GM18951 (cell line): Measurements from ENCODE around the gene GINS2.

ENCODE experiments used
- POLR2A ChIP-seq: IDR thresholded peaks from 4 replicates; pipeline ENCODE4 v1.6.1; 2011; ENCODE audit warnings: mild to moderate bottlenecking; ENCODE audit not compliant: insufficient read length, insufficient read depth; ENCODE audit errors: extremely low read depth
- in situ Hi-C: fragments of 300-500 bp; cut with MboI; formaldehyde crosslinking; loops from one replicate; pipeline ENCODE4 v1.12.0; 2022; ENCODE audit warnings: low sequenced_read_pairs, mixed read lengths, inconsistent platforms; ENCODE audit not compliant: unreplicated experiment

The GINS2 gene

DNA sequence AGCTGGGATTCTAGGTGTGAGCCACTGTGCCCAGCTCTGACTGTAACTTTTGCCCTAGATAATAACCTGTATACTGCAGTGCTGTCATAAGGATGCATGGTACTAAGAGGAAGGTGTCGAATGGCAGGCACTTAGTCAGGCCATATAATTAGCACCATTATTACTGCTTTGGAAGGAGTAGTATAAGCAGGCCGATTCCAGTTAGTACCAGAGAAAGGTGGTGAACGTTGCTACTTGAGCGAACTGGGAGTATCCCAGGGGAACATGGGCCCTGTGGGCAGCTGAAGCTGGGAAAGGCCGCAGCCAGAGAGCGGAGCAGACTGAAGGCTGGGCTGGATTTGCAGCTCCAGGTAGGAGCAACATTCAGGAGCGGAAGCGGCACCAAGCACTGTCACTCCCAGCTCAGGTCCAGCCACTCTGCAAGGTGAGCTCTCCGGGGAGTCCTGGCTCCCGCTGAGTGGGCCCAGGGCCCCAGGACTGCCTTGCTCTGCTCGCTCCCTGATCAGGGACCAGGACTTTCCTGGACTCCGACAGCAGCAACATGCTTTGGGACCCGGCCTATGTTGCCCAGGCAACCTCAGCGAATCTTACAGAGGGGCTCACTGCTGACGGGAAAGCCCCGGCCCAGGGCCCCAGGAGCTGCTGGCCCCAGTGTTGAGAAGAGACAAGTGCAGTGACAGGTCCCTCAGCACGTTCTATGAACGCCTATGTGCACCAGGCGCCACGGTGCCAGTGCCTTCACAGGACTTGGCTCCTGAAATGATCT lies 33.6 kb upstream of the GINS2 start:
- in situ Hi-C loops, result no loop called here
- TF ChIP-seq POLR2A, result no peak

DNA sequence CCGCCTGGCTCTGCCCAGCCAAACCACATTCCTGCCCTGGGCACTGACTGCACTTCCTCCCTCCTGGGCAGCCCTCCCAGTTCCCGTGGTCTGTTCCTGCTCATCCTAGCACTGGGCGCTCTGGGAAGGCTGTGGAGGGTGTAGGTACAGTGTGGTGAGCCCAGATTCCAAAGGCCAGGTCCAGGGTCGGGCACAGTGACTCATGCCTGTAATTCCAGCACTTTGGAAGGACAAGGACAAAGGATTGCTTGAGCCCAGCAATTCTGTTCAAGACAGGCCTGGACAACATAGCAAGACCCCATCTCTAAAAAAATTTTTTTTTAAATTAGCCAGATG lies 31.5 kb upstream of the GINS2 start:
- in situ Hi-C loops, result no loop called here
- TF ChIP-seq POLR2A, result no peak

DNA sequence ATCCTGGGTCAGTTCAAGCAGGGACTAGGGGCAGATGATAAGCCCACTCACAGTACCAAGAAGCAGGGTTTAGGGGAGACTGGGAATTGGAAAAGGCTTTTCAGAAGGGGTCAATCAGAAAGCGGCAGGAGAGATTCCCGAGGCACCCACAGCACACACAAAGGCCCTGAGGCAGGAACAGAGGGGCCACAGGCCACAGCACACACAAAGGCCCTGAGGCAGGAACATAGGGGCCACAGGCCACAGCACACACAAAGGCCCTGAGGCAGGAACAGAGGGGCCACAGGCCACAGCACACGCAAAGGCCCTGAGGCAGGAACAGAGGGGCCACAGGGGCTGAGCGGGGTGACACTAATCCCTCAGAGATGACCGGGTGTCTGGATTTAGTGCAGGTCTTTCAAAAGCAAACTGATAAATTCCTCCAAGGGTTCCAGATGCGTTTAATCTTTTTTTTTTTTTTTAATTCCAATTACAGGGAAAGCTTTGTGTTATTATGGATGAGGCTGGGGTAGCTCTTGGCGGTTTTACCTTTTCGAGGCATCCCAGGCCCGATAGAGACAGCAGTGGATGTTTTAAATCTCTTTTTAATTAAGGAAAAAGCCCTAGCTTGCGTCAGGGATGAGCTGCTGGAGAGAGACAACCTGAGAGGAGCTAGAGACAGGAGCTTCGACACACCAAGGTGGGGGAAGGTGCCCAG lies 31.0 kb upstream of the GINS2 start:
- in situ Hi-C loops, result no loop called here
- no peak for TF ChIP-seq POLR2A

DNA sequence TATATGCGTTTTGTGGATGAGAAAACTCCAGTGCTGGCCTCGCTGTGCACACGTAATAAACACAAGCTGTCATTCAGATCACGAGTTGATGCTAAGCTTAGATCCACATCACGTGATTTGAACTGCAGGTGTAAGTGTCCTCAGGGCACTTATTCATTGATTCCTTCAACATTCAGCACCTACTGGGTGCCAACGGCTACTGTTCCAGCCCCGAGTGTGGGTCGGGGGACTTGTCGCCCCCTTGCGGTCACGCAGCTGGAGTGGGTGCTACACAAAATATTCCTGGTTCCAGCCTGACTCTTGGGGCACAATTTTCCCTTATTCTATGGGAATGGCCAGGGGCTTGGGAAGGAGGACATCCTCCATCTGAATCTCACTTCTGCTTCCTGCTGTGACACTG lies 29.9 kb upstream of the GINS2 start:
- in situ Hi-C loops, result no loop called here
- TF ChIP-seq POLR2A, result no peak

DNA sequence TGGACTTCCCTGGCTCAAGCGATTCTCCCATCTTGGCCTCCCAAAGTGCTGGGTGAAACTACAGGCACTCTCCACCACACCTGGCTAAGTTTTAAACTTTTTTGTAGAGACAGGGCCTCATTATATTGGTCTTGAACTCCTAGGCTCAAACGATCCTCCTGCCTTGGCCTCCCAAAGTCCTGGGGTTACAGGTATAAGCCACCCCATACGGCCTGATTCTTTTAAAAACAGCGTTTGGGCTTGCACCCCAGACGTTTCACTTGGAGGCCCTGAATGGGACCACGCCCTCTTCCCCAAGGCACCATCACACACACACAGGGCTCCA lies 29.4 kb upstream of the GINS2 start:
- in situ Hi-C loops, result no loop called here
- no peak for TF ChIP-seq POLR2A

DNA sequence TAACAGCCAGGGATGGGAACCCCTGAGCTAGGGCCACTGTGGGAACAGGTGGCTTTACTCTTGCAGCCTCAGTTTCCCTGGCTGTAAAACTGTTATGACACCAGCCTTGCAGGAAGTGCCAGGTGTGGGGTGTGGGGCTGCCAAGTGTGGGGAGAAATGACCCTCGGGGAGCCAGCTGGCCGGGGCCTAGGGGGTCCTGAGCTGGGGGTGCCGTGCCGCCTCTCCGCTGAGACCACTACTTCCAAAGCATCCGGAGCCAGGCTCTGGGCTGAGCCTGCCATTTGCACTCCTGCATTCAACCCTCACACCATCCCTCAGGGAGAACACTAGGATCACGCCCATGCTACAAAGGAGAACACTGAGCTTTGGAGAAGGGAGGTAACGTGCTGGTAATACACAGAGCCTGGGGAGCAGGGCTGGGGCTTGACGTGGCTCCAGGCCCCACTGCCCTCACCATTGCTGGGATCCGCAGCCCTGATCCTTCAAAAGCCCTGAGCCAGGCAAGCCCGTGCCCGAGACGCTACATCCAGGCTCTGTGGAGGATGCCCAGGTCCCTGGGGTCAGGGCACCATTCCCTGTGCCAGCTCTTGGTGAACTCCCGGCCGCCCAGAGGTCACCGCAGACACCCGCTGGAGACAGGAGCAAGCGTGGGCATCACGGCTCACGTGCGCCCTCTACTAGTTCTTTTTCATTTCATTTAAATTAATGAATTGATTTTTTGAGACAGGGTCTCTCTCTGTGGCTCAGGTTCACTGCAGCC lies 28.8 kb upstream of the GINS2 start:
- no peak for TF ChIP-seq POLR2A
- in situ Hi-C loops, result no loop called here

DNA sequence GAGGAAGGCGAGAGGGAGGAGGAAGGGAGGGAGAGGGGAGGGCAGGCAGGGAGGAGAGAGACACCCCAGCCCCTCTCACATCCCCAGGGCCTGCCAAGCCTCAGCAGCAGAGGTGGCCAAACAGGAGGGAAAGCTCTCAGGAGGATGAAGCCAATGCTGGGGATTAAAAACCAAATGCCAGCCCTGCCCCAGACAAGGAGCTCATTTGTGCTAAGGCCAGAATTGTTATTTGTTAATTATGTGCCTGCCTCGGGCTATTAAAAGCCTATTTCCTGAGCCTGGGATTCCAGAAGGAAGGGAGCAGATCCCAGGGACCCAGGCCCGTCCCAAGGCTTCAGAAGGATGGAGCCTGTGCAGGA lies 27.9 kb upstream of the GINS2 start:
- in situ Hi-C loops, result no loop called here

DNA sequence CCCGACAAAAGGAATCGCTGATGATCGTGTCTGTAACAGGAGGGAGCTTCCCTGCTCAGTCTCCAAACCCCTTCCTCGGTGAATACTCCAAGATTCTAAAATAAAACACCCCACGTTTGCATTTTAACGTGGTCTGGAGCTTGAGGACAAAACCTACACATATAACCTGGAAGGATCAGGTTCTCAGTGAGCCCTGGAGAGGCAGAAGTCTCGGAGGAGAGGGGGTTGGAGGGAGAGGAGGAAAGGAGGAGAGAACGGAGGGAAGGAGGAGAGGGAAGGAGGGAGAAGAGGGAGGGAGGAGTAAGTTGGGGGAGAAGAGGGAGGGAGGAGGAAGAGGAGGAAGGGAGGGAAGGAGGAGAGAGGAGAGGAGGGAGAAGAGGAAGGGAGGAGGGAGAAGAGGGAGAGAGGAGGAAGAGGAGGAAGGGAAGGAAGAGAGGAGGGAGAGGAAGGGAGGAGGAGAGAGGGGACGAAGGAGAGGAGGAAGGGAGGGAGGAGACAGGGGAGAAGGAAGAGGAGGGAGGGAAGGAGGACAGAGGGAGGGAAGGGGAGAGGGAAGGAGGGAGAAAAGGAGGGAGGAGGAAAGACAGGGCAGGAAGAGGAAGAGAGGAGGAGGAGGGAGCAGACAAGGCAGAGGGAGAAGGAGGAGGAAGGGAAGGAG lies 27.4 kb upstream of the GINS2 start:
- in situ Hi-C loops, result no loop called here
- no peak for TF ChIP-seq POLR2A

More for the DNA sequence above, 27.9 kb upstream of the GINS2 start:
- TF ChIP-seq POLR2A, result no peak

DNA sequence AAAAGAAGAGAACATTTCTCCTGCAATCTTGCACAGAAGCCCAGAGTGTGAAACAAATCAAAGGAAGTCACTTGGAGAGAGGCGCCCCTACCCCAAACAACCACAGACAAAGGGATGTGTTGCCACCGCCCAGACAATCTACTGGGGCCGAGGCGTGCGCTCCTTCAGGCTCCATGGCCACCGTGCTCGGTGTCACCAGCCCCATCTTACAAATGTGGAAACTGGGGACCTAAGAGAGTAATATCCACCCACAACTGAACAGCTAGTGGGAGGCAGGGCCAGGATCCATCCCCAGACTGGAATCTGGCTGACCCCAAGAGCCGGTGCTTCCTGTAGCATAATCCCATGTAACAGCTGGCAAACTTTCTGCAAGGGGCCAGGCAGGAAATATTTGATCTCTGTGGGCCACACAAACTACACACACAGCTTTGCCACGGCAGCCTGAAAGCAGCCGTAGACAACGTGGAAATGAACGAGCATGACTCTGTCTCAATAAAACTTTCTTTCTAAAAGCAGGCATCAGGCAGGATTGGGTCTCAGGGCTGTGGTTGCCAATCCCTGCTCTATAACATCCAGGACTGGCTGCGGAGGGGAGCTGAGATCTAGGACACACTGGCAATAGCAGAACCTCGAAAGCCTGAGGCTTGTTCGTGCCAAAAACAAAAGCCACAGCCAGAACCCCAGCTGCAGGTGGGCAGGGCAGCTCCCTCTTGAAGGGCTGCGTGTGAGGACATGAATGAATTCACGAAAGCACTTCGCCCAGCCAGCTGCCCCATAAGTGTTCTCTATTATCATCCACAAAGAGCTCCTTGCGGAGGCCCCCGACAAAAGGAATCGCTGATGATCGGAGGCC lies 26.6 kb upstream of the GINS2 start:
- in situ Hi-C loops, result no loop called here
- no peak for TF ChIP-seq POLR2A

DNA sequence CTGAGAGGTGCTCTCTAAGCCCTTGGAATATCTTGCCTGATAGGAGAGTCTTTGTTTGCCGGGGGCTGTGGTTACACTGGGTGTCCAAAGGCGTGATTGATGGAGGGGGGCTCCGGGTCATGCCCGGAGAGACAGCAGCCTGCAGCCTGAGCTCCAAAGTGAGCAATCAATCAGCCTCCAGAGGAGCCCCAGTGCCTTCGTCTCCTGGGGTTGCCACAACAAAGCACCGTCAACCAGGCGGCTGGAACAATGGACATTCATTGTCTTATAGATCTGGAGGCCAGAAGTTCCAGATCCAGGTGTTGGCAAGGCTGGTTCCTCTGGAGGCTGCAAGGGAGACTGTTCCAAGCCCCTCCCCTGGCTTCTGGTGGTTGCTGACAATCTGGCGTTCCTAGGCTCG lies 24.0 kb upstream of the GINS2 start:
- in situ Hi-C loops, result no loop called here
- no peak for TF ChIP-seq POLR2A

DNA sequence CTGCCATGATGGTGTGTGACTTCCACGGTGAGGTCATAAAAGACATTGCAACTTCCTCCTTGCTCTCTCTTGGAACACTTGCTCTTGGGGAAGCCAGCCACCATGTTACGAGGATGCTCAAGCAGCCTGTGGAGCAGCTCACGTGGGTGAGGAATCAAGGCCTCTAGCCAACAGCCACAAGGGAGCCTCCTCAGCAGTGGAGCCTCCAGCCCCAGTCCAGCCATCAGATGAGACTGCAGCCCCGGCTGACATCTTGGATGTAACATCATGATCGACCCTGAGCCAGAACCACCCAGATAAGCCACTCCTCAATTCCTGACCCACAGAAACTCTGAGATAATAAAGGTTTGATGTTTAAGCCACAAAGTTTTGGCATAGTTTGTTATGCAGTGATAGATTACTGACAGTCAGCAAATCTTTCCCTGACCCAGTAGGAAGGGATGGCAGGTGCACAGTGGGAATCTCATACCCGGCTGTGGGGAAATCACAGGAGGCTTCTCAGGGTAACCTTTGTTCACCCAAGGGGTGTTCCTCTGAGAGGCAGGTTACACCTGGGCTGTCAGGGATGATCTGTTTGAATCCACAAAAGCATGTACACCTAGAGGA lies 23.3 kb upstream of the GINS2 start:
- in situ Hi-C loops, result no loop called here
- TF ChIP-seq POLR2A, result no peak

DNA sequence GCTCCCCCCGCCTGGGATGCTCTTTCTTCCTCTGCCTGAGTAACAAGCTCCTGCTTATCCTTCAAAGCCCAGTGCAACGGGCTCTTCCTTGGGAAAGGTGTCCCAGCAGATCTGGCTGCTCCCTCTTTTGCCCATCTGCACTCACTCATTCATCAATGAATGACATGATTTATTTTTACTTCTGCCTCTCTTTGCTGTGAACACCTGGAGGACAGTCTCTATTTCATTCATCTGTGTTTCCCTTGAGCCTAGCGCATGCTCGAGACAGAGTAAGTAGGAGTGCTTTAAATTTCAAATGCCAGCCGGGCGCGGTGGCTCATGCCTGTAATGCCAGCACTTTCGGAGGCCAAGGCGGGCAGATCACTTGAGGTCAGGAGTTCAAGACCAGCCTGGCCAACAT lies 22.0 kb upstream of the GINS2 start:
- TF ChIP-seq POLR2A, result no peak
- in situ Hi-C loops, result no loop called here
